ENCODE data around the gene SPATA45. TPM values are rescaled to one million over a fixed set of nuclear protein-coding genes. Genes with fewer than 3 reads are reported as not detected.

The SPATA45 gene
- total and polyA plus RNA-seq, 2 of the 13 experiments (the other 11 are each of a cell fraction or from before 2014, with no cell fraction given), result 0.17 to 0.64 TPM

GRCh38 chr1:212858461-212859265 is 11.2 kb upstream of the SPATA45 start (continued):
- TF ChIP-seq XBP1 (CRISPR knock-in tag; IDR thresholded peaks at IDR 0.05), result no peak
- TF ChIP-seq JDP2 (CRISPR knock-in tag; IDR thresholded peaks at IDR 0.05; ENCODE audit: borderline replicate concordance), result no peak
- TF ChIP-seq SIN3B (IDR thresholded peaks at IDR 0.05; ENCODE audit: low read length), result no peak
- no peak for TF ChIP-seq BCL3 (CRISPR knock-in tag; IDR thresholded peaks at IDR 0.05)
- TF ChIP-seq ZNF598 (CRISPR knock-in tag; IDR thresholded peaks at IDR 0.05; ENCODE audit: borderline replicate concordance), result no peak; the same call in 1 of the 2 replicates
- peak; percentile 20; the same call in 1 of the 2 replicates for TF ChIP-seq ZNF776 (CRISPR knock-in tag; IDR thresholded peaks at IDR 0.05)
- no peak for TF ChIP-seq ZFP36L2 (CRISPR knock-in tag; IDR thresholded peaks at IDR 0.05)
- no peak; the same call in 1 of the 2 replicates for TF ChIP-seq ZNF343 (CRISPR knock-in tag; IDR thresholded peaks at IDR 0.05)
- TF ChIP-seq RFXANK (CRISPR knock-in tag; IDR thresholded peaks at IDR 0.05), result no peak
- no peak for TF ChIP-seq IKZF1 (IDR thresholded peaks at IDR 0.05)
- TF ChIP-seq ZBTB42 (CRISPR knock-in tag; IDR thresholded peaks at IDR 0.05), result no peak
- TF ChIP-seq, protein P1, sequence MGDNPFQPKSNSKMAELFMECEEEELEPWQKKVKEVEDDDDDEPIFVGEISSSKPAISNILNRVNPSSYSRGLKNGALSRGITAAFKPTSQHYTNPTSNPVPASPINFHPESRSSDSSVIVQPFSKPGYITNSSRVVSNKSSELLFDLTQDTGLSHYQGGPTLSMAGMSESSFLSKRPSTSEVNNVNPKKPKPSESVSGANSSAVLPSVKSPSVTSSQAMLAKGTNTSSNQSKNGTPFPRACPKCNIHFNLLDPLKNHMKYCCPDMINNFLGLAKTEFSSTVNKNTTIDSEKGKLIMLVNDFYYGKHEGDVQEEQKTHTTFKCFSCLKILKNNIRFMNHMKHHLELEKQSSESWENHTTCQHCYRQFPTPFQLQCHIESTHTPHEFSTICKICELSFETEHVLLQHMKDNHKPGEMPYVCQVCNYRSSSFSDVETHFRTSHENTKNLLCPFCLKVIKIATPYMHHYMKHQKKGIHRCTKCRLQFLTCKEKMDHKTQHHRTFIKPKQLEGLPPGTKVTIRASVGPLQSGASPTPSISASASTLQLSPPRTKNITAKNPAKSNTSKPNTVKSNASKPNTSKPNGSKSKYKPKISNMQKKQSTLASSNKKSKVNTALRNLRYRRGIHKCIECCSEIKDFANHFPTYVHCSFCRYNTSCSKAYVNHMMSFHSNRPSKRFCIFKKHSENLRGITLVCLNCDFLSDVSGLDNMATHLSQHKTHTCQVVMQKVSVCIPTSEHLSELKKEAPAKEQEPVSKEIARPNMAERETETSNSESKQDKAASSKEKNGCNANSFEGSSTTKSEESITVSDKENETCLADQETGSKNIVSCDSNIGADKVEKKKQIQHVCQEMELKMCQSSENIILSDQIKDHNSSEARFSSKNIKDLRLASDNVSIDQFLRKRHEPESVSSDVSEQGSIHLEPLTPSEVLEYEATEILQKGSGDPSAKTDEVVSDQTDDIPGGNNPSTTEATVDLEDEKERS (CRISPR knock-in tag; IDR thresholded peaks at IDR 0.05), result no peak
- no peak for TF ChIP-seq NFYB (CRISPR knock-in tag; IDR thresholded peaks at IDR 0.05)
- TF ChIP-seq ZNF672 (CRISPR knock-in tag; IDR thresholded peaks at IDR 0.05), result no peak
- TF ChIP-seq, protein P2, sequence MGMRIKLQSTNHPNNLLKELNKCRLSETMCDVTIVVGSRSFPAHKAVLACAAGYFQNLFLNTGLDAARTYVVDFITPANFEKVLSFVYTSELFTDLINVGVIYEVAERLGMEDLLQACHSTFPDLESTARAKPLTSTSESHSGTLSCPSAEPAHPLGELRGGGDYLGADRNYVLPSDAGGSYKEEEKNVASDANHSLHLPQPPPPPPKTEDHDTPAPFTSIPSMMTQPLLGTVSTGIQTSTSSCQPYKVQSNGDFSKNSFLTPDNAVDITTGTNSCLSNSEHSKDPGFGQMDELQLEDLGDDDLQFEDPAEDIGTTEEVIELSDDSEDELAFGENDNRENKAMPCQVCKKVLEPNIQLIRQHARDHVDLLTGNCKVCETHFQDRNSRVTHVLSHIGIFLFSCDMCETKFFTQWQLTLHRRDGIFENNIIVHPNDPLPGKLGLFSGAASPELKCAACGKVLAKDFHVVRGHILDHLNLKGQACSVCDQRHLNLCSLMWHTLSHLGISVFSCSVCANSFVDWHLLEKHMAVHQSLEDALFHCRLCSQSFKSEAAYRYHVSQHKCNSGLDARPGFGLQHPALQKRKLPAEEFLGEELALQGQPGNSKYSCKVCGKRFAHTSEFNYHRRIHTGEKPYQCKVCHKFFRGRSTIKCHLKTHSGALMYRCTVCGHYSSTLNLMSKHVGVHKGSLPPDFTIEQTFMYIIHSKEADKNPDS (CRISPR knock-in tag; IDR thresholded peaks at IDR 0.05), result 0 out of 2 replicates have a peak, but pooled peaks have one; percentile 1
- TF ChIP-seq DNMT3B (CRISPR knock-in tag; conservative IDR thresholded peaks at IDR 0.05), result no peak
- 0 out of 2 replicates have a peak, but pooled peaks have one; percentile 30 for TF ChIP-seq ZNF850 (CRISPR knock-in tag; conservative IDR thresholded peaks at IDR 0.05)
- TF ChIP-seq, protein P3, sequence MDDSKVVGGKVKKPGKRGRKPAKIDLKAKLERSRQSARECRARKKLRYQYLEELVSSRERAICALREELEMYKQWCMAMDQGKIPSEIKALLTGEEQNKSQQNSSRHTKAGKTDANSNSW (CRISPR knock-in tag; IDR thresholded peaks at IDR 0.05; ENCODE audit: borderline replicate concordance), result no peak
- TF ChIP-seq MEIS2 (CRISPR knock-in tag; IDR thresholded peaks at IDR 0.05), result peak; percentile 41; the same call in 1 of the 2 replicates
- 0 out of 2 replicates have a peak, but pooled peaks have one; percentile 14 for TF ChIP-seq MEF2D (CRISPR knock-in tag; IDR thresholded peaks at IDR 0.05)
- no peak for TF ChIP-seq CENPBD1 (CRISPR knock-in tag; IDR thresholded peaks at IDR 0.05; ENCODE audit: borderline replicate concordance, low read depth)
- TF ChIP-seq, protein P4, sequence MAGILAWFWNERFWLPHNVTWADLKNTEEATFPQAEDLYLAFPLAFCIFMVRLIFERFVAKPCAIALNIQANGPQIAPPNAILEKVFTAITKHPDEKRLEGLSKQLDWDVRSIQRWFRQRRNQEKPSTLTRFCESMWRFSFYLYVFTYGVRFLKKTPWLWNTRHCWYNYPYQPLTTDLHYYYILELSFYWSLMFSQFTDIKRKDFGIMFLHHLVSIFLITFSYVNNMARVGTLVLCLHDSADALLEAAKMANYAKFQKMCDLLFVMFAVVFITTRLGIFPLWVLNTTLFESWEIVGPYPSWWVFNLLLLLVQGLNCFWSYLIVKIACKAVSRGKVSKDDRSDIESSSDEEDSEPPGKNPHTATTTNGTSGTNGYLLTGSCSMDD (CRISPR knock-in tag; IDR thresholded peaks at IDR 0.05), result no peak

All from HepG2 (cell line).